Activated naive CD4-positive, alpha-beta T cell treated with anti-CD3 and anti-CD28 coated beads for 36 hours (primary cell): ENCODE measurements around the gene NUP98. TPM values are rescaled to one million over a fixed set of nuclear protein-coding genes. Genes with fewer than 3 reads are reported as not detected.

Experiments used
- total RNA-seq, 2 experiments: library from RNA; stranded (reverse); gene quantifications; one replicate each; pipeline ENCODE4 v1.2.3, GENCODE V29; 2021

The NUP98 gene
- total RNA-seq, 2 experiments from 2014 or later, result 90.8 to 97.6 TPM

Other genes with a start within 250 kb of the NUP98 start
- gene ART5, start 155.6 kb downstream of the NUP98 start, total RNA-seq, result not detected
- gene ART1, start 152.4 kb downstream of the NUP98 start, total RNA-seq, result not detected
- gene CHRNA10, start 126.2 kb downstream of the NUP98 start, total RNA-seq, result under 1 TPM; 0.26 to 0.44 TPM
- 10 to 100 TPM; 38.9 to 40.8 TPM for gene PGAP2, start 11.0 kb upstream of the NUP98 start, total RNA-seq
- gene RHOG, start 43.4 kb upstream of the NUP98 start, total RNA-seq, result 100 to 1,000 TPM; 142 TPM
- gene STIM1, start 58.1 kb upstream of the NUP98 start, total RNA-seq, result 10 to 100 TPM; 62.9 to 68.5 TPM